Measurements from ENCODE around the gene CALHM1. TPM values are rescaled to one million over a fixed set of nuclear protein-coding genes. Genes with fewer than 3 reads are reported as not detected.
A peak's percentile ranks its signal among the peaks of the same experiment; 100 is the strongest.
"Not testable (repeated sequence)": the region's sequence is repeated elsewhere in the genome, so short reads cannot be mapped to it uniquely, and the experiment has no call there.

CALHM1 gene
- total and polyA plus RNA-seq, 7 donors = not detected

GRCh38 chr10:103423748-103424147 is 35.0 kb downstream of the CALHM1 start:
- no peak overlapping the region for H3K27ac ChIP-seq
- no peaks in the 10 kb centered on the region for H3K4me1 ChIP-seq
- H3K27me3 ChIP-seq (ENCODE audit: insufficient read depth in 3 of 3, low read length in 2 of 3) = no peaks in the 10 kb centered on the region
- DNase-seq (no peak), ATAC-seq (no peak)
- peaks cover 20 to 98% of the 10 kb centered on the region in 2 donors for H3K36me3 ChIP-seq (ENCODE audit: insufficient read depth in 1 of 2, low read depth in 1 of 2)
- H3K9me3 ChIP-seq = no peaks in the 10 kb centered on the region
- H3K4me3 ChIP-seq = no peak overlapping the region
- intact Hi-C loops (cut with DNase I) = no loop called here
- TF ChIP-seq CTCF (IDR thresholded peaks at IDR 0.05) = no peak
- WGBS, 3 donors = 85 to 91% (median 86%) methylated on average over 5 of the region's 5 CpGs

GRCh38 chr10:103419101-103419500 is 39.6 kb downstream of the CALHM1 start:
- intact Hi-C loops (cut with DNase I) = loop anchor here (5.0 to 10.0 kb wide), 3 partner anchors 63 to 266 kb away; no protein-coding TSS in a partner anchor
- H3K9me3 ChIP-seq = no peaks in the 10 kb centered on the region
- TF ChIP-seq CTCF (IDR thresholded peaks at IDR 0.05) = no peak
- no peak overlapping the region for H3K4me3 ChIP-seq
- H3K36me3 ChIP-seq (ENCODE audit: insufficient read depth in 1 of 2, low read depth in 1 of 2) = peaks cover 36 to 98% of the 10 kb centered on the region in 2 donors
- no peak overlapping the region for H3K27ac ChIP-seq
- no peaks in the 10 kb centered on the region for H3K27me3 ChIP-seq (ENCODE audit: insufficient read depth in 3 of 3, low read length in 2 of 3)
- DNase-seq (no peak), ATAC-seq (no peak)
- H3K4me1 ChIP-seq = no peaks in the 10 kb centered on the region
- WGBS, 3 donors = 92 to 97% (median 94%) methylated on average over 4 of the region's 4 CpGs

- Histone ChIP-seq H3K27me3 (ENCODE audit: insufficient read depth in 3 of 3, low read length in 2 of 3) (no peaks in the 10 kb centered on the region), H3K4me1 (no peaks in the 10 kb centered on the region), H3K4me3 (no peak overlapping the region), H3K36me3 (ENCODE audit: insufficient read depth in 1 of 2, low read depth in 1 of 2) (peaks cover 38 to 98% of the 10 kb centered on the region in 2 donors), H3K9me3 (no peaks in the 10 kb centered on the region), H3K27ac (no peak overlapping the region)
- DNase-seq (no peak), ATAC-seq (no peak)
- WGBS, 3 donors = 74 to 86% (median 76%) methylated on average over 5 of the region's 5 CpGs
- intact Hi-C loops (cut with DNase I) = loop anchor here (2.0 to 10.0 kb wide), 4 partner anchors 65 to 267 kb away; no protein-coding TSS in a partner anchor
- no peak for TF ChIP-seq CTCF (IDR thresholded peaks at IDR 0.05)
These were observed 41.1 kb downstream of the CALHM1 start for GRCh38 chr10:103417601-103418000.

- H3K27ac ChIP-seq; DNase-seq; H3K27me3 ChIP-seq (ENCODE audit: insufficient read depth in 3 of 3, low read length in 2 of 3); ATAC-seq; H3K4me1 ChIP-seq; H3K4me3 ChIP-seq; H3K9me3 ChIP-seq: not testable (repeated sequence)
- peak; percentile 2 for TF ChIP-seq CTCF (IDR thresholded peaks at IDR 0.05)
- intact Hi-C loops (cut with DNase I) = loop anchor here (2.0 to 10.0 kb wide), 4 partner anchors 65 to 268 kb away; no protein-coding TSS in a partner anchor
- H3K36me3 ChIP-seq (ENCODE audit: insufficient read depth in 1 of 2, low read depth in 1 of 2) = peaks cover 38 to 98% of the 10 kb centered on the region in 2 donors
- WGBS, 3 donors = 89 to 94% (median 92%) methylated on average over 5 of the region's 5 CpGs
These were observed 41.6 kb downstream of the CALHM1 start for GRCh38 chr10:103417148-103417469.

Measured in psoas muscle (tissue), 8 donors.